Esophagus (tissue), 2 donors: Measurements from ENCODE around the gene HADHB. TPM values are rescaled to one million over a fixed set of nuclear protein-coding genes. Genes with fewer than 3 reads are reported as not detected.

Experiments
- H3K27ac ChIP-seq, 2 donors: one replicate each; pipeline ENCODE4 v1.5.1; 2013; ENCODE audit warnings: low read depth in 2 of 2, mild to moderate bottlenecking in 2 of 2, inconsistent platforms in 1 of 2, low read length in 1 of 2, moderate library complexity in 1 of 2
- H3K27me3 ChIP-seq, 2 donors: one replicate each; pipeline ENCODE4 v1.6.1; 2013; ENCODE audit warnings: low read length in 2 of 2, control low read depth in 1 of 2, mild to moderate bottlenecking in 1 of 2; ENCODE audit not compliant: insufficient read depth in 2 of 2, control insufficient read depth in 1 of 2
- H3K36me3 ChIP-seq, 2 donors: one replicate each; pipeline ENCODE4 v1.6.1; 2013; ENCODE audit warnings: low read length in 1 of 2; ENCODE audit not compliant: control insufficient read depth in 2 of 2, insufficient read depth in 2 of 2
- H3K4me1 ChIP-seq, 2 donors: one replicate each; pipeline ENCODE4 v1.6.1; 2013; ENCODE audit warnings: low read length in 1 of 2; ENCODE audit not compliant: control insufficient read depth in 2 of 2, insufficient read depth in 2 of 2
- H3K4me3 ChIP-seq, 2 donors: one replicate each; pipeline ENCODE4 v1.5.1; 2013; ENCODE audit warnings: low read length in 2 of 2, mild to moderate bottlenecking in 2 of 2, low read depth in 1 of 2, moderate library complexity in 1 of 2
- H3K9me3 ChIP-seq, 2 donors: one replicate each; pipeline ENCODE4 v1.6.1; 2013; ENCODE audit warnings: mild to moderate bottlenecking in 2 of 2, low read depth in 1 of 2, low read length in 1 of 2, moderate library complexity in 1 of 2; ENCODE audit not compliant: control insufficient read depth in 2 of 2, insufficient read depth in 1 of 2
- WGBS, 2 donors: extraction: QIAGEN DNeasy Blood & Tissue Kit; methylation state at CpG; one replicate each; pipeline ENCODE4 v1.1.7; 2013; 5-methylcytosine and 5-hydroxymethylcytosine counted together
- polyA plus RNA-seq, 2 donors: library from polyadenylated mRNA; stranded (reverse); fragments of 200-250 nt; gene quantifications; one replicate each; pipeline ENCODE4 v1.2.3, GENCODE V29; 2013
- donor health status: healthy with polysubstance abuse.
- donor health status: Bipolar disorder and iron deficiency.

The HADHB gene
- polyA plus RNA-seq, 2 donors, result 50.0 to 82.4 TPM

DNA sequence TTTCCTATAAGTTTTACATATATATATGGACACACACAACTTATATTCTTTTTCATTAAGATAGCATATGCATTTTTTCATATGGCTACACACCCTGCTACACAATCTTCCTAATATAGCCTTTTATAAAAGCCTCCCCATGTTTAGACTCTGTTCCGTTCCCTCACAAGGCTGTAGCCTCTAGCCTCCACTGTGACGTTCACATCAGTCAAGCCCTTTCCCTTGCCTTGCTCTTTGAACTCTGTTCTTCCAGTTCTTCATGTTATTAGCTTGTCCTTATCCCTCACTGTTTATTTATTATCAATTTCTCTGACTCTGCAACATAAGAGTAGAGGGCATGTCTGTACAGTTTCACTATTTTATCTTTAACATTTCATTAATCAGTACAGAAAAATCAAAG, 38.9 kb downstream of the HADHB start:
- 88 to 91% methylated on average over 2 of the region's 2 CpGs for WGBS, 2 donors
- no peak overlapping the region for H3K4me3 ChIP-seq
- H3K9me3 ChIP-seq, result no peaks in the 10 kb centered on the region
- peaks cover 2 to 9% of the 10 kb centered on the region in 2 donors for H3K36me3 ChIP-seq
- H3K27me3 ChIP-seq, result no peaks in the 10 kb centered on the region
- H3K4me1 ChIP-seq, result no peaks in the 10 kb centered on the region
- H3K27ac ChIP-seq, result no peak overlapping the region

DNA sequence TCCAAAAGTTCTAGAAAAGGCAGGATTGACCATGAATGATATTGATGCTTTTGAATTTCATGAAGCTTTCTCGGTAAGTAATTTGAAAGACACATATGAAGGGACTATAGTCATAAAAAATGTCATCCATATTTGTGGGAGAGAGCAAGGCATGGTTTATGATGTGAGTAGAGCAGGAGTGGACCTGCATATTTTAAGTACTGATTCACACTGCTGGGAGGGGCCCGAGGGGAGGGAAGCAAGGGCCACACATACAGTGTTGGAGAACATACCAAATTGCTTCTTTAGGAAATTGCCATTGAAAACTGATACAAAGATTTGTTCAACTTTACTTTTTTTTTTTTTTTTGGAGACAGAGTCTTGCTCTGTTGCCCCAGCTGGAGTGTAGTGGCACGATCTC, 39.4 kb downstream of the HADHB start:
- Histone ChIP-seq H3K27me3 (no peaks in the 10 kb centered on the region), H3K4me3 (no peak overlapping the region), H3K27ac (no peak overlapping the region), H3K4me1 (no peaks in the 10 kb centered on the region), H3K36me3 (peaks cover 2 to 6% of the 10 kb centered on the region in 2 donors), H3K9me3 (no peaks in the 10 kb centered on the region)
- WGBS, 2 donors, result 77 to 90% methylated on average over 3 of the region's 3 CpGs

DNA sequence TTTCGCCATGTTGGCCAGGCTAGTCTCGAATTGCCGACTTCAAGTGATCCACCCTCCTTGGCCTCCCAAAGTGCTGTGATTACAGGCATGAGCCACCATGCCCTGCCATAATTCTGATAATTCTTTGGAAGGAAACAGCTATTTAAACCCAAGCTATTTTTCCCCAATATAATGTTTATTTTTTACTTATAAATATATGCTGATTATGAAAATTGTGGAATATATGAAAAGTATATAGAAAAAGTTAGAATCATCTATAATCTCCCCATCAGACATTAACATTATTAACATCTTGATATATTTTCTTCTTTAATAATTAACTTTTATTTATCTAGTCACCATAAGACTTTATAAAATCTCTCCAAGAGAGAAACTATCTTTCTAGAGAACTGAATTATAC, 41.2 kb downstream of the HADHB start:
- H3K27me3 ChIP-seq, result no peaks in the 10 kb centered on the region
- H3K27ac ChIP-seq, result no peak overlapping the region
- 96 to 97% methylated on average over 3 of the region's 3 CpGs for WGBS, 2 donors
- no peak overlapping the region for H3K4me3 ChIP-seq
- H3K4me1 ChIP-seq, result no peaks in the 10 kb centered on the region
- H3K36me3 ChIP-seq, result peaks cover 5% of the 10 kb centered on the region in 2 donors
- H3K9me3 ChIP-seq, result no peaks in the 10 kb centered on the region

DNA sequence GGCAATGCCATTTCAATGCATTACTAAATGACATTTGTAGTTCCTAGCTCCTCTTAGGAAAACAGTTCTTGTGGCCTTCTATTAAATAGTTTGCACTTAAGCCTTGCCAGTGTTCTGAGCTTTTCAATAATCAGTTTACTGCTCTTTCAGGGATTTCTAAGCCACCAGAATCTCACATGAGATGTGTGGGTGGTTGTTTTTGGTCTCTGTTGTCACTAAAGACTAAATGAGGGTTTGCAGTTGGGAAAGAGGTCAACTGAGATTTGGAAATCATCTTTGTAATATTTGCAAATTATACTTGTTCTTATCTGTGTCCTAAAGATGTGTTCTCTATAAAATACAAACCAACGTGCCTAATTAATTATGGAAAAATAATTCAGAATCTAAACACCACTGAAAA, 45.3 kb downstream of the HADHB start:
- H3K36me3 ChIP-seq, result peaks cover 5% of the 10 kb centered on the region in 2 donors
- no peaks in the 10 kb centered on the region for H3K4me1 ChIP-seq

DNA sequence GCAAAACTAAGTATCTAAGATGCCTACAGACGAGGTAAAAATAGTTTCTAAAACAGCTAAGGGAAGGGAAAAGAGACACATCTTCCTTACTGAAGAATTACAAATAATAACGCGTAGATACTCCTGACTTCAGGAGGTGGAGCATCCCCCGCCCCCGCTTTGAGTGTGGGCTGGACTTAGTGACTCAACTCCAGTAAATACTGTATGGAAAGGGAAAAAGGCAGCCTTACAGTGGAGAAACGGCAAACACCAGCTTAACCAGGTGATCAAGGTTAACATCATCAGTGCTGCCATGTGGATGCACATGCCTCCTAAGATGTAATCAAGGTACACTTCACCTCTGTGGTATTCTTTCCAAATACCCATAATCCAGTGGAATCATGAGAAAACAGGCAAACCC, 47.9 kb downstream of the HADHB start:
- Histone ChIP-seq H3K9me3 (no peaks in the 10 kb centered on the region), H3K4me1 (no peaks in the 10 kb centered on the region), H3K4me3 (no peak overlapping the region), H3K27ac (no peak overlapping the region), H3K27me3 (no peaks in the 10 kb centered on the region), H3K36me3 (peaks cover 2% of the 10 kb centered on the region in 2 donors)
- WGBS, 2 donors, result 35 to 59% methylated on average over 6 of the region's 6 CpGs

More for the DNA sequence above, 45.3 kb downstream of the HADHB start:
- no peaks in the 10 kb centered on the region for H3K27me3 ChIP-seq
- WGBS, 2 donors, result 55 to 80% methylated on average over 1 of the region's 1 CpG
- H3K27ac ChIP-seq, result no peak overlapping the region
- no peaks in the 10 kb centered on the region for H3K9me3 ChIP-seq
- H3K4me3 ChIP-seq, result no peak overlapping the region

DNA sequence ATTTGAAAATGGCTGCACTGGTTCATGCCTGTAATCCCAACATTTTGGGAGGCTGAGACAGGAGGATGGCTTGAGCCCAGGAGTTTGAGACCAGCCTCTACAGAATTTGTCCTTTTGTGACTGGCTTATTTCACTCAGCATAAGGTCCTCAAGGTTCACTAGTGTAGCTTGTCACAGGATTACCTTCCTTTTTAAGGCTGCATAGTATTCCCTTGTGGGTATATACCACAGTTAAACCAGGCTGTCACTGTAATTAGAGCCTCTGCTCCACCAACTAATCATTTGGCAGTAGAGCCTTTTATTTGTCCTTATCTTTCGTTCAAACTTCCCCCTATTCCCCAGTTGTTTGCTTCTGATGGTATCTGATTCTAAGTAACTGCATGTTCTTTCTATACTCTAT, 50.8 kb downstream of the HADHB start:
- 74 to 88% methylated on average over 1 of the region's 1 CpG for WGBS, 2 donors
- no peaks in the 10 kb centered on the region for H3K9me3 ChIP-seq

DNA sequence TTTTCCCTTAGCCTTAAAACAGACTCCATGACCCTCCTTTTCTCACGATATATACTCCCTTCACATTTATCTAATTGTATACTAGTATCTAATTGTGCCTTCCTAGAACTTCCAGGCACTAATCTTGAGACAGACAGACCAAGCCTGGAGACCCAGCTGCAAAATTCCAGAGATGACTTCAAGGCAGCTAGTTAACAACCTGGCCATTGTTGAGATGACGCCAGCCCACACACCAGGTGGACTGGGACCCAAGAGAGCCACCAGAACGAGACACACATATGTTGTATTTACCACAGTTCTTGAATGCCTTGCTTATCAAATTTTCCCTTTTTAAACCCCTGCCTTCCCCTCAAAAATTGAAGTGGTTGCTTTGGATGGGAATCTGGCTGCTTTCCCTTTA, 52.3 kb downstream of the HADHB start:
- Histone ChIP-seq H3K4me3 (no peak overlapping the region), H3K36me3 (no peaks in the 10 kb centered on the region), H3K9me3 (no peaks in the 10 kb centered on the region), H3K4me1 (peaks cover 0 to 7% of the 10 kb centered on the region in 2 donors), H3K27me3 (no peaks in the 10 kb centered on the region), H3K27ac (no peak overlapping the region)
- WGBS, 2 donors, result 86 to 93% methylated on average over 3 of the region's 3 CpGs

More for the DNA sequence above, 50.8 kb downstream of the HADHB start:
- H3K27ac ChIP-seq, result no peak overlapping the region
- H3K4me3 ChIP-seq, result no peak overlapping the region
- no peaks in the 10 kb centered on the region for H3K27me3 ChIP-seq
- no peaks in the 10 kb centered on the region for H3K36me3 ChIP-seq
- peaks cover 0 to 7% of the 10 kb centered on the region in 2 donors for H3K4me1 ChIP-seq

DNA sequence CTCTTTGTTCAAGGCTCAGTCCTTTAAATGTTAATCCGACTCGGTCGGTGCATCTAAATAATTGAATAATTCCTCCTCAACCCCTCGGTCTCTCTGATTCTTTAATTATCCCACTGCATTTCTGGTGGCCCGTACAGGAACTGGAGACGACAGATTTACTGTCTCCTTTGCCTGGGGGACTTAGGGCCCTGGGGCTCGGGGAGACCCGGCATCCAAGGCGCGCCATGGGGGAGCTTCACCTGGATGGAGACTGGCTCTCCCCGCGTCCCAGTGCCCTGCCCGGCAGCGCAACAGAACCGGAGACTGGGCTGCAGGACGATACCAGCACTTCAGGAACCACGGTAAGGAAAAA, 53.5 kb downstream of the HADHB start:
- H3K4me1 ChIP-seq, result peaks cover 0 to 12% of the 10 kb centered on the region in 2 donors
- H3K27ac ChIP-seq, result peak overlapping the region; percentile 96
- no peaks in the 10 kb centered on the region for H3K36me3 ChIP-seq
- whole genome bisulfite sequencing, 2 donors, result 35 to 52% methylated on average over 17 of the region's 17 CpGs
- no peaks in the 10 kb centered on the region for H3K9me3 ChIP-seq
- peak overlapping the region; percentile 57 to 60 for H3K4me3 ChIP-seq
- no peaks in the 10 kb centered on the region for H3K27me3 ChIP-seq

DNA sequence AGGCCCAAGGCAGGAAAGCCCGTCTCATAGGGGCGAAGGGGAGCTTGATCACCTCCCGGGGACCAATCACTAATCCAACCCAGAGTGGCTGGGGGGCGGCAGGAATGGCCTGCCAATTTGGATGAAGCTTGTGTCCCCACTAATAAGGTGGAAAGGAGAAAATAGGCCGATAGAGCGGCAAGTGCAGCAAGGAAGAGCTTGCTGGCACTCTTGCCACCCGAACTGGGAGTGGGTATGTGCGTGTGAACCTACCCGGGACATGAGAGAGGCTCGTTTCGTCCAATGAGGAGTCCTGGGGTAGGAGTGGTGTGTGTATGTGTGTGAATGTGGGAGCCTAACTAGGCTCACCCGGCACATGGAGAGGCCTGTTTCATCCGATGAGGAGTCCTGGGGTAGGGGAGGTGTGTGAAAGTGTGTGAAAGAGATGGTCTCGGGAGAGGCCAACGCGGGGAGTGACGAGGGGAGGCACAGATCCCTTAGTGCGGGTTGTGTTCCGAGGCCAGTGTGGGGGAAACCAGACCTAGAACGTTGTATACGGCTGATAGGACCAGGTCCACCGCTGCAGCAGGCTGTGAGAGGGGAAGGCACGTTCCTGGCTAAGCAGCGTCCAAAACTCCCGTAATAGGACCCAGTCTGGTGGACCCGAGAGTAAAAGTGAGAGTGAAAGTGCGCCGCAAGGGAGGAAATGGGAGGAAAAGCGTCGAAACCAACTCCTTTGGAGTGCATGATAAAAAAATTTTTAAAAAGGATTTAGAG, 54.1 kb downstream of the HADHB start:
- 6 to 7% methylated on average over 30 of the region's 30 CpGs for WGBS, 2 donors
- Histone ChIP-seq H3K9me3 (no peaks in the 10 kb centered on the region), H3K27ac (peak overlapping the region; percentile 96), H3K4me3 (peak overlapping the region; percentile 57 to 60), H3K27me3 (no peaks in the 10 kb centered on the region), H3K4me1 (peaks cover 0 to 14% of the 10 kb centered on the region in 2 donors), H3K36me3 (no peaks in the 10 kb centered on the region)

DNA sequence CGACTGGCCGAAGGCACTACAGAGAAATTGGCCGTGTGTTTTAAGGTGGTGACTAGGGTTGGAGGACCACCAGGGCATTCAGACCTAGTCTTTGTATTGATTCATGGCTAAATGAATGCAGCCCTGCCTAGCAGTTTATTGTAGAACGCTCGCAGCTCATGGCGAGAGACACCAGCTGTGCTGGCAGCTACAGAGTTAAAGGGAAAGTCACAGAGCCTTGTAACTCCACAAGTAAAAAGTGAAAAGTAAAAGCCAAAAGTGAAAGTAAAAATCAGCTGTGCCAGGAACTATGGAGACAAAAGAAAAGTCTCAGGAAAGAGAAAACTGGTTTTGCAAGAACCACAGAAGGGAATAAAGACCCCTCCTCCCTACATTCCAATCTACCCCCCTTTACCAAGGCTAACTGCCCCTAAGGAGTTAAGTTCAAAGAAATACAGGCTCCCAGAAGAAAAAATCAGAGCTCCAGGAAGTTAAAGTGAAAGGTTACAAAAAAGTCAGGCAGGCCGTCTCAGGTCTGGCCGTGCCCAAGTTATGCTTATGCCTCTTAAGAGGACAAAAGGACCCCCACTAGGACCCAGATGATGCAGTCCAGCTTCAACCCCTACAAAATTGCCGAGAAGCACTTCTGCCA, 54.8 kb downstream of the HADHB start:
- peaks cover 0 to 14% of the 10 kb centered on the region in 2 donors for H3K4me1 ChIP-seq
- no peaks in the 10 kb centered on the region for H3K27me3 ChIP-seq
- WGBS, 2 donors, result 2% methylated on average over 9 of the region's 9 CpGs
- H3K36me3 ChIP-seq, result no peaks in the 10 kb centered on the region
- peak overlapping the region; percentile 57 to 60 for H3K4me3 ChIP-seq
- H3K27ac ChIP-seq, result peak overlapping the region; percentile 96
- no peaks in the 10 kb centered on the region for H3K9me3 ChIP-seq
